Measurements from ENCODE around the gene DPRX.
"Not testable (repeated sequence)": the region's sequence is repeated elsewhere in the genome, so short reads cannot be mapped to it uniquely, and the experiment has no call there.

DPRX gene

DNA sequence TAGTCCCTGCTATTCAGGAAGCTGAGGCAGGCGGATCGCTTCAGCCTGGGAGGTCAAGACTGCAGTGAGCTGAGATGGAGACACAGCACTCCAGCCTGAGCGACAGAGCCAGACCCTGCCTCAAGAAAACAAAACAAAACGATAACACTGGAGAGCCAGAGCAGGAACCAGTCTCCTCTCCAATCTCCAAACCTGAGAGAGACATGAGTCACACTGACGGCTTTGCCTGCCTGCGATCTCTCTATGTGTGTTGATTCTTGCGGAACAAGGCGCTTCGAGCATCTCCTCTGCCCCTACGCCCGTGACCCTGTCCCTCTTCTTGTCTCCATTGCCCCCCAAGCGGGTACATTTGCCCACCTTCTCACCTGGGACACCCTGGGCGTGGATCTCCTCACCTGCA, 15.6 kb downstream of the DPRX start:
- DNase-seq, result no peak

DNA sequence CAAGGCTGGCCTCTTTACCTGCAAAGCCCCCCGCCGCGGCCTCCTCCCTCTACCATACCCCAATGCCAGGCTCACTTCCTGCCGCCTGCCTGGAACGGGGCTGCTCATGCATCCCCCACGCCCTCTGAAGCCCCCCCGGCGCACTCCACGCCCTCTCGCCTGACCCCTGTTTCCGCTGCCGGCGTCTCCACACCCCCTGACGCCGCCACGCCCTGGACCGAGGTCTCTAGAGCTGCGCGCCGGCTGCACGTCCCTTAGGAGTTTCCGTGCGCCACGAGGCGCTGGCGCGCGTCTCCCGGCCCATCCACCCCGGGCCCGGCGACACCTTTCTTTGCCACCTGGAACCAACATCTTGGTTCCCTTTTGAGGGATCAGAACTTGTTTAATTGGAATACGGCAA, 16.0 kb downstream of the DPRX start:
- DNase-seq, result no peak

DNA sequence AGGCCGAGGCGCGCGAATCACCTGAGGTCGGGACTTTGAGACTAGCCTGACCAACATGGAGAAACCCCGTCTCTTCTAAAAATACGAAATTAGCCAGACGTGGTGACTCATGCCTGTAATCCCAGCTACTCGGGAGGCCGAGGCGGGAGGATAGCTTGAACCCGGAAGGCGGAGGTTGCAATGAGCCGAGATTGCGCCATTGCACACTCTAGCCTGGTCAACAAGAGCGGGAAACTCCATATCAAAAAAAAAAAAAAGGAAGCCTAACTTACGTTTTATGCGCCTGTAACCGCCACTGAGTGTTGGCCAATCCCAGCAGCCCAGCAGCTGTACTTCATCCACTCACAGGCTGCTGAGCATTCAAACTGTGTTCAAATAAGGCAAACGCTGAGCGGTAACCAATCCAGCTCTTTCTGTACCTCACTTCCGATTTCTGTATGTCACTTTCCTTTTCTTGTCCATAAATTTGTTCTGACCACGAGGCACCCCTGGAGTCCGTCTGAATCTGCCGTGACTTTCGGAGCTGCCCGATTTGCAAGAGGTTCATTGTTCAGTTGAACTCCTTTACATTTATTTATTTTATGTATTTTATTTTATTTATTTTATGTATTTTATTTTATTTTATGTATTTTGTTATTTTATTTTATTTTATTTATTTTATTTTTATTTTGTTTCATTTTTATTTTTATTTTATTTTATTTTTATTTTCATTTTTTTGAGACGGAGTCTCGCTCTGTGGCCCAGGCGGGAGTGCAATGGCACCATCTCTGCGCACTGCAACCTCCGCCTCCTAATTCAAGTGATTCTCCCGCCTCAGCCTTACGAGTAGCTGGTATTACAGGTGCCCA, 18.2 kb downstream of the DPRX start:
- no peak for DNase-seq

DNA sequence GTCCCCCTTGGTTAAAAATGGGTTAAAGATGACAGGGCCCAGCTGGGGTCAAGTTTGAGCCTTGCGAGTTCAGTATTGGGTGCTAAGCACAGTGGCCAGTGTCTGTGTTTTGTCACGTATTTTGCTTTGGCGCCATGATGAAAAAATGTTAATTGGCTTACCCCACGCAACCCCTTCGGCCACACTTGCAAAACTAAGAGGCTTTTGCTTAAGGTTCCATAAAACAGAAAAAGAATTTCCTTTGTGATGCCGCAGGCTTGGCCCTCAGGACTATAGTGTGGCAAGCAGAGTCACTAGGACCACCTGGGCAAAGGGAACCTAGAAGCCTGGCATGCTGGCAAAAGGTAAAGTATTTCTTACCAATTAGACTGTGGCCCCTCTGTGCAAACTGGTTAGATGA, 20.7 kb downstream of the DPRX start:
- no peak for DNase-seq

DNA sequence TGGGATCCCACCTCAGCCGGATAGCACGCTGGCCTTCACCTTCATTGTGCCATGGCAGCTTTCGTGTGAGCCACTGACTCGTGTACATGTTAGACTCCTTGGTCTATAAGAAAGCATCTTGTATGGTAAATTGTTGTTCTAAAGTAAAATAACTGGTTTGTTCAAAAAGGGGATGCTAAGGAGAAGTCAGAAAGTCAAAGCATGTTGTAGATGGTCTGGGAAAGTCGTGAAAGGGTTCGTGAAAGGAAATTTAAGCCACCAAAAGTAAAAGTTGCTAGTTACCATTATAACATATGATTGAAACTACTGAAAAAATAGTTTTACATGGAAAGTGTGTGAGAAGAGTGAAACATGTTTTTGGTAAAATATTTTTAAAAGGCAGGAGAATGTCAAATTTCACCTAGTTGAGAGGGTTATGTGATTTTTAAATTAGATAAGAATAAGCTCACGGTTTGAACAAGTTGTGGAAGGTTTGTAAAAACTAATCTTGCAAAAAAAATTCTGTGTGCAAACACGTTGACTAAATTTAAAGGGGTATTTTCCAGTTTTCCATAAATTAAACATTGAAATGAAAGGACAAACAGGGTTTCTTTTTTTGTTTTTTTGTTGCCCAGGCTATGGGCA, 23.4 kb downstream of the DPRX start:
- no peak for DNase-seq

DNA sequence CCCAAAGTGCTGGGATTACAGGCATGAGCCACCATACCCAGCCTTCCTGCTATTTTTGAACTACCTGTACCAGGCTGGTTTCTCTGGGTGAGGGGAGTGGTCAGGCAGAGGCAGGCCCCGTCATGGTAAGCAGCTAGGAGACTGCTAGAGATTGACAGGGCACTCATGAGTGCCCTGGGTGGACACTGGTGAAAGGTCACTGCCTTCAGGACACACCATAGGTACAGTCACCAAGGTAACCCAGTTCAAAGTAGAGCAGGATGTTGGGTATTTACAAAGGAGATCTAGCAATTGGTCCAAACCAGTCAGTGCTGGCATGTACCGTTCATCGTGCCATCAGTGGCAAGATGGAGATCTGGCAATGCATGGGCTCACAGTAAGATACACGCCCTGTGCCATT, 25.5 kb downstream of the DPRX start:
- no peak for DNase-seq

DNA sequence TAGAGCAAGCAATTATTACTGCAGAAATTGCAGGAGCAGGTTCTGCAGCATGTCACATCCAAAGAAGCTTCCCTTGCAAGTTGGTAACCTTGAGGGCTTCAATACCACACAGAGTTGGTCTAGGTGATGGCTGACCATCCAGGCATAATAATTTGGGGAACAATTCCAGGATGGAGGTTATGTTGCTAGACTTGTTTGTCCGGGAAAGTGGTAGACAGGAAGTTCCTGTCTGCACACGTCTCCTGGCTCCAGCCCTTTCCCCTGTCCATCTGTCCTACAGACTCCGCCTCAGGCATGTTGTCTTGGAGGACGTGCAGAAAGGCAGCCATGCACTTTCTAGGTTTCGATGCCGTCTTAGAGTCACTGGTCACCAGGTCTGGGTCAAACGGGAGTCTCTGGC, 26.0 kb downstream of the DPRX start:
- DNase-seq, result no peak

DNA sequence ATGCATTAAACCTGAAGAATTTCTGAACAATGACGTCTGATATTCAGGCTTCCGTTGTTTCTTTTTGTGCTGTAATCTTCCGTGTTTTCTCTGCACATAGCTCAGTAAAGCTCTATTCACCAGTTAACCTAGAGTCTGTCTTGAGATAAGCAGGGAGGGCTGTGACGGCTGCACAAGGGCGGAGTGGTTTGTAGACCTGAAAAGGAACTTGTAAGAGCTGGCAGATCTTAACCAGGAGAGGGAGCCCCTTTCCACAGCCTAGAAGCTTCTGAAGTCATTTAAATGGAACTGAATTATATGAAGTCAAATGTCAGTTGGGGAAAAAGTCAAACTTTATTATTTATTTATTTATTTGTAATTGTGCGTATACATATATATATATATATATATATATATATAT, 27.5 kb downstream of the DPRX start:
- no peak for DNase-seq

DNA sequence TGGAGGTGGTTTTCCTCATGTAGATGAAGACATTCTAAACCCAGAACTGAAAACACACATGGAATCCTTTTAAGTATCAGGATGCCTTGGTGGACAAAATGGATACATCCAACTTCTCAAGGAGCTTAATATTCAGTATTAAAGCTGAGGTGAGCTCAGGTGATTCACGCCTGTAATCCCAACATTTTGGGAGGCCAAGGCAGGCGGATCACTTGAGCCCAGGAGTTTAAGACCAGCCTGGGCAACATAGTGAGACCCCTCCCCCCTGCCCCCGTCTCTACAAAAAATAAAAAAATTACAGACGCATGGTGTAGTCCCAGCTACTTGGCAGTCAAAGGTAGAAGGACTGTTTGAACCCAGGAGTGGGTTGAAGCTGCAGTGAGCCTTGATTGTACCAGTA, 28.8 kb downstream of the DPRX start:
- DNase-seq, result no peak

DNA sequence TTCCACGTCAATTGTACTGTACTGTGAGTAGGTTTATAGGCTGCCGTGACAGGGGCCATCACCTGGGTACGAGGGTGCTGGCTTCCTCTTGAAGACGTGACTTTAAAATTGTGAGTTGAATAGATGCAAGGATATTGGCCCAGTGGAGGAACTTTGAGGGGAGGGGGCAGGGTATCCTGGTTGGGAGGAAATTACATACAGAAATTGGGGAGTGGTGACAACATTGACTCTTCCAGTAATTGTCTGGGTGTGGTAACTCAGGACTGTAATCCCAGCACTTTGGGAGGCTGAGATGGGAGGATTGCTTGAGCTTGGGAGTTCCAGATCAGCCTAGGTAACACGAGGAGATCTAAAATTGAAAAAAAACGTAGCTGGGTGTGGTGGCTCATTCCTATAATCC, 30.4 kb downstream of the DPRX start:
- DNase-seq, result no peak

DNA sequence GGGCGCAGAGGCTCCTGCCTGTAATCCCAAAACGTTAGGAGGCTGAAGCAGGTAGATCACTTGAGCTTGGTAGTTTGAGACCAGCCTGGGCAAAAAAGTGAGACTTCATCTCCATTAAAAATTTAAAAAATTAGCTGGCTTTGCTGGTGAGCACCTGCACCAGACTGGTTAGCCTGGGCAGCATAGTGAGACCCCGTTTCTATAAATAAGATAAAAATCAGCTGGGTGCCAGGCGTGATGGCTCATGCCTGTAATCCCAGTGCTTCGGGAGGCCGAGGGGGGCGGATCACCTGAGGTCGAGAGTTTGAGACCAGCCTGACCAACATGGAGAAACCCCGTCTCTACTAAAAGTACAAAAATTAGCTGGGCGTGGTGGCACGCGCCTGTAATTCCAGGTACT, 32.4 kb downstream of the DPRX start:
- DNase-seq, result no peak

DNA sequence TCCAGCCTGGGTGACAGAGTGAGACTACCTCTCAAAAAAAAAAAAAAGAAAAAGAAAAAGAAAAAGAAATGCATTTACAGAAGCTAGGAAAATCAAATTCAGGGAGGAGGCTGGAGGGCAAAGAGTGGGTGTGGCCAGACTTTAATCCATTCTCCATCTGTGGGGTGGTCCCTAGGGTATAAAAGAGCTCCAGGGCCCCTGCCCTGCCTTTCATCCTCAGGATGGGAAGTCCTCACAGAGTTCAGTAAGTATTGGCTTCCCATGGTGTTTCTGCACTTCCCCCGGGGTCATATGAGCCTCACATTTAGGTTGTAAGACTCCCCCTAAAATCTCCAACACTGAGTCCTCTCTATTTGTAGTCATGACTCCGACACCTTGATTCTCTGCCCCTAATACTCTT, 33.0 kb downstream of the DPRX start:
- DNase-seq, result no peak

DNA sequence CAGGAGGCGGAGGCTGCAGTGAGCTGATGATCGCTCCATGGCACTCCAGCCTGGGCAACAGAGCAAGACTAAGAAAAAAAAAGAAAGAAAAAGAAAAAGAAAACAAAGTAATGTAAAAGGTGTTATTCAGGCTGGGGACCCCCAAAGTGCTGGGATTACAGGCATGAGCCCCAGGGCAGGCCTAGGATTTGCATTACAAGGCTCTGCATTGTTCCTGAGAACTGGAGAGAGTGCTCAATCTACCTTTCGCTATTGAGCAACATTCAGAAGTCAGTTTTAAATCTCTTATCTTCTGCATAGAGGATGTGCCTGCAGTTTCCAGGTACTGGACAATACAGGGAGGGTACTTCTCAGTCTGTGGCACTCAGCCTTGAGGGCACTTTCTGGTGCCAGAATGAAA, 34.5 kb downstream of the DPRX start:
- not testable (repeated sequence) for DNase-seq

DNA sequence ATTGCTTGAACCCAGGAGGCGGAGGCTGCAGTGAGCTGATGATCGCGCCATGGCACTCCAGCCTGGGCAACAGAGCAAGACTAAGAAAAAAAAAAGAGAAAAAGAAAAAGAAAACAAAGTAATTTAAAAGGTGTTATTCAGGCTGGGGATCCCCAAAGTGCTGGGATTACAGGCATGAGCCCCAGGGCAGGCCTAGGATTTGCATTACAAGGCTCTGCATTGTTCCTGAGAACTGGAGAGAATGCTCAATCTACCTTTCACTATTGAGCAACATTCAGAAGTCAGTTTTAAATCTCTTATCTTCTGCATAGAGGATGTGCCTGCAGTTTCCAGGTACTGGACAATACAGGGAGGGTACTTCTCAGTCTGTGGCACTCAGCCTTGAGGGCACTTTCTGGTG, 37.0 kb downstream of the DPRX start:
- DNase-seq, result not testable (repeated sequence)

DNA sequence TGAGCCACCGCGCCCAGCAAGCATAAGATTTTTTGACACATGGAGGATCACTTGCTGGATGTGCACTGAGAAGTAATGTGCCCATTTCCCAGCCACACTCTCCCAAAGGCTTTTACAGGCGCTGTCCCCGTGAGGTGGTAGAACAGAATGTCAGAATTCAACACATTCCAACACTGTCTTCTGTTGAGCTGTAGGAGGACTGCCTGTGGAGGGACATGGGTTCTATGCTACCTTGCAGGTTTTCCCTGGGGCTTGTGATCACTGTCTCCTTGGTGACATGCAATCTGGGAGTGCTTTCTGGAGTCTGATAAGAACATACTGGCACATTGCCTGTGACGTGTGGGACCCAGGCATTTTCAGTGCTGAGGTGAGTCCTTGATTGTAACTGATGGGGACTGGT, 38.5 kb downstream of the DPRX start:
- no peak for DNase-seq

DNA sequence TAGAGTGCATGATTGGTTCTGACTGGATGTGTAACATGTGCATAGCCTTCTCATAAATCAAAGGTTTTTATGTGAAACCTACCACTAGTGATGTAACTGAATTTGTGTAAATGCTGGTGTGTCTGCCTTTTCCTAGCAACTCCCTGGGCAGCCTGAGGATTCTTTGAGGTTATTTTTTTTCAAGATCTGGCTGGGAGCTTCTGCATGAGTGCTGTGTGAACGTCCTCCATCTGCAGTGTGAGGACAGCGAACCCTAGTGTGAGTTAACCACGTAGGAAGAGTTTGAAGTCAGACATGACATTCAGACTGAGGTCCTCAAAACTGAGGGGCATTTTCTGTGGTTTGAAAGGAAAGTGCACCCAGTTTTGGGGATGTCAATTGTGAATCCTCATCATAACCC, 39.9 kb downstream of the DPRX start:
- no peak for DNase-seq
